GM10266 (cell line): ENCODE measurements around the gene FAM43B.

Source experiments
- DNase-seq: peaks from one replicate; pipeline ENCODE4 v3.0.0; 2012; ENCODE audit errors: extremely low spot score
- TF ChIP-seq, protein P1 (sequence below): IDR thresholded peaks from 2 replicates; pipeline ENCODE4 v1.5.1; 2012; ENCODE audit warnings: mild to moderate bottlenecking, low read depth; ENCODE audit not compliant: control insufficient read depth, insufficient read depth; ENCODE audit errors: missing control alignments

Gene FAM43B

DNA sequence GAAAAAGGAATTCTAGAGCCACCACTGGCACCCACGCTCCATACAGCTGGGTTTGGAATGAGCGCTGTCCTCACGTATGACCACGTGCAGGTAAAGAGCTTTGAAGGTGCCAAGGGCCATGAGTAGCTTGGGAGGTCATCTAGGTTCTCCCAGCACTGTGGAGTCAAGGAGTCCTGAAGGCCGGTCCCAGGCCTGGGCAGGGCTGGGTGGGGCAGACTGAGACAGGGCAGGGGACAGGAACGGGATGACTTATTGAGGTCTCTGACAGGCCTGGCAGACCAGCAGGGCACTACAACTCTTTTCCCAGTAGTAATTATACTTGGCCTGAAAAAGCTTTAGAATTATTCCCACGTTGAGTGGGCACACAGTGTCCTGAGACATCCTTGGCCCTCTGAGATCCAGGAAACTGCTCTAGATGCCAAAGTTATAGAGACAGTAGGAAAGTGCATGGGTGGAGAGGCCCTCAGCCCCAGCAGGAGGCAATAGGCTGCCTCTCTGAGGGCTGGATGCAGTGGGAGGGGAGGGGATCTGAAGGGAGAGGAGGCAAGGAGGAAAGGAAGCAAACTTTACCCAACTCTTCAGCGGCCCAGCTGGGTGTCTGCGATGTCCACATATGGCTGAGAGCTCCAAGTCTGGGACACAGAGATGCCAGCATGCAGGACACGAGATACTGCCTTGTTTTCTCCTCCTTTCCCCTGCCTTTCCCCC lies 34.7 kb downstream of the FAM43B start:
- TF ChIP-seq, protein P1, sequence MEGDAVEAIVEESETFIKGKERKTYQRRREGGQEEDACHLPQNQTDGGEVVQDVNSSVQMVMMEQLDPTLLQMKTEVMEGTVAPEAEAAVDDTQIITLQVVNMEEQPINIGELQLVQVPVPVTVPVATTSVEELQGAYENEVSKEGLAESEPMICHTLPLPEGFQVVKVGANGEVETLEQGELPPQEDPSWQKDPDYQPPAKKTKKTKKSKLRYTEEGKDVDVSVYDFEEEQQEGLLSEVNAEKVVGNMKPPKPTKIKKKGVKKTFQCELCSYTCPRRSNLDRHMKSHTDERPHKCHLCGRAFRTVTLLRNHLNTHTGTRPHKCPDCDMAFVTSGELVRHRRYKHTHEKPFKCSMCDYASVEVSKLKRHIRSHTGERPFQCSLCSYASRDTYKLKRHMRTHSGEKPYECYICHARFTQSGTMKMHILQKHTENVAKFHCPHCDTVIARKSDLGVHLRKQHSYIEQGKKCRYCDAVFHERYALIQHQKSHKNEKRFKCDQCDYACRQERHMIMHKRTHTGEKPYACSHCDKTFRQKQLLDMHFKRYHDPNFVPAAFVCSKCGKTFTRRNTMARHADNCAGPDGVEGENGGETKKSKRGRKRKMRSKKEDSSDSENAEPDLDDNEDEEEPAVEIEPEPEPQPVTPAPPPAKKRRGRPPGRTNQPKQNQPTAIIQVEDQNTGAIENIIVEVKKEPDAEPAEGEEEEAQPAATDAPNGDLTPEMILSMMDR = no peak
- DNase-seq = no peak

DNA sequence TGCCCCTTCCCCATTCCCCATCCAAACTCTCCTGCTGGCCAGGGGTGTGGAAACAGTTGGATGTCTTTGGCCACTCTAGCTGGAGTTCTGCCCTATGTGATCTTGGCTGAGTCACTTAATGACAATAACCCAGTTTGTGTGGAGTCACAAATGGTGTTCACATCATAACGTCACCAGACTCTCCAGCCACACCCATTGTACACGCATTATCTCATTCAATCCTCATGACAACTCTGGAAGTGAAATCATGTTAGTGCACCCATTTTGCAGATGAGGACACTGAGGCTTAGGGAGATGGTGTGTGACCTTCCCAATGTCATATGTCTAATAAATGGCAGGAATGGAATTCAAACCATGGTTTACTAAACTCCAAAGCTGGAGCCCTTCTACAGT lies 35.3 kb downstream of the FAM43B start:
- TF ChIP-seq, protein P1 = no peak
- no peak for DNase-seq

DNA sequence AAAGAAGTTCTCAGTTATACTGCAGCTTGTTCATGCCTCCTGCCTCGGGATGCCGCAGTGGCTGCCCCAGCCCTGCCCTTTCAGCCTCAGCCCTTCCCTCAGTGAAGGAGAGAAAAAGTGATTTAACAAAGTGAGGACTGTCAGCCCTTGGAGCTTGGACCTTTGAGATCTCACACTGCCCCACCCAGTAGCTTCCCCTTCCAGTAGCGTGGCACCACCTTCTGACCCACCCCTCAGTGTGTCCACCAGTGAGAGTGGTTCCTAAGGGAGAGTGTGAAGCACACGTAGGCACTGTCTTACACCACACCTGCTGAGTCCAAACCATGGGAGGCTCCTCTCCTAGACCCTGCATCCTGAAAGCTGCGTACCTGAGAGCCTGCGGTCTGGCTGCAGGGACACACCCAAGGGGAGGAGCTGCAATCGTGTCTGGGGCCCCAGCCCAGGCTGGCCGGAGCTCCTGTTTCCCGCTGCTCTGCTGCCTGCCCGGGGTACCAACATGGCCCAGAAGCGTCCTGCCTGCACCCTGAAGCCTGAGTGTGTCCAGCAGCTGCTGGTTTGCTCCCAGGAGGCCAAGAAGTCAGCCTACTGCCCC lies 36.4 kb downstream of the FAM43B start, which contains the start of gene CDA:
Gene CDA, plus strand, starts transcription at position 464 of the 592 bp plus-strand sequence. Its CDS starts 33 bp downstream, at position 497.
- no peak for DNase-seq
- TF ChIP-seq, protein P1 = no peak

GRCh38 chr1:20589331-20590278 lies 37.2 kb downstream of the FAM43B start:
- TF ChIP-seq, protein P1 = no peak
- no peak for DNase-seq

DNA sequence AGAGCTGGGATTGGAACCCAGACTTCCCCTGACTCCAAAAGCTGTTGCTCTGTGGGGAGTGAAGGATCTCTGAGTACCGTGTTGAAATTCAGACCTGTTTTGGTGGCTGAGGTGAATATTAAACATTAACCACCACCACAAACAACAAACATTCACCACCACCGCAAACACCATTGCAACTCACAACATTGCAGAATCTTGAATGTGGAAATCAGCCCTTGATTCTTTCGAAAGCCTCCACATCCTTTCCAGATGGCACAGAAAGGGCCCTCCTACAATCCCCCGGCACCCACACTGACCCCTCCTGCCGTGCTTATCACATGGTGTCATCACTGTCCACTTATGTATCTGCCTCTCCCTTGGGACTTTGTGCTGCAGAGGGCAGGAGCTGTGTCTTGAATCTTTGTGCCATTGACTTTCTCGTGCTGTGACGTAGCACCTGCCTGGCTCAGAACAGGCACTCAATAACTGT lies 38.0 kb downstream of the FAM43B start:
- DNase-seq = no peak
- TF ChIP-seq, protein P1 = no peak

DNA sequence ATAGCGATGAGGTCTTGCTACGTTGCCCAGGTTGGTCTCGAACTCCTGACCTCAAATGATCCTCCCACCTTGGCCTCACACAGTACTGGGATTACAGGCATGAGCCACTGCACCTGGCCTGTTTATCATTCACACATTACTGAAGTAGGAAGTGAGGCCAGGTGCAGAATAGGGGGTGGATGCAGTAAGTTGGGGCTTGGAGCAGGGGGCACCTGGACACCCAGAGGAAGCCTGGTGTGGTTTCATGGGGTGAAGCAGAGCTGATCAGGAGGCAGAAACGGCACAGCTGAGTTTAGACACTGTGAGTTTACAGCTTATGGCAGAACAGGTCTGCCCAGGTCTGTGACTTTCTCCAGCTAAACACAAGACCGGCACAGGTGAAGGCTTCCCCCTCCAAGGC lies 41.4 kb downstream of the FAM43B start:
- TF ChIP-seq, protein P1 = no peak
- no peak for DNase-seq
